Breast epithelium (tissue), 3 donors: ENCODE measurements around the gene PLOD1.

Source experiments
- POLR2AphosphoS5 ChIP-seq, 3 donors: sonication (generic); formaldehyde crosslinking; IDR thresholded peaks; one replicate each; pipeline ENCODE4 v1.6.1; 2017; ENCODE audit warnings: antibody characterized with exemption in 3 of 3
- TF ChIP-seq, protein P1 (sequence below), 3 donors: fragments of 450-650 bp; IDR thresholded peaks; one replicate each; pipeline ENCODE4 v1.5.1; 2016 to 2017; ENCODE audit warnings: antibody characterized with exemption in 3 of 3, mild to moderate bottlenecking in 3 of 3, moderate library complexity in 3 of 3

DNA sequence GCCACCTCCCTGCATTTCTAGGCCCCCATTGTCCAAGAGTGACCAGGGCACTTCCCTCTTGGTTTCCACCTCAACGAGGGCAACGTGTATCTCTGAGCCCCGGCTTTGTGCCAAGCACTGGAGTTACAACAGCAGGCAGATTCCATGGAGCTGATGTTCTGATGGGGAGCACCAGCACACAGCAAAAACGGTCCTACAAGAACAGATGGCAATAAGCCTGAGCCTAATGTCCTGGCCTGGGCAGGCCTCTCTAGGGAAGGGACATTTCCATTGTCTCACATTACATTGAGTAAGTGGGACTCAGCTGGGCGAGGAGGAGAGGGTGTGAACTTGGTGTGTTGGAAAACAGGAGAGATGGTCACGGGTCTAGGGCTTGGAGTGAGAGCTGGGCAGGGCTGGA, 48.6 kb upstream of the PLOD1 start:
- TF ChIP-seq POLR2AphosphoS5 (IDR thresholded peaks at IDR 0.05) = no peak
- TF ChIP-seq, protein P1, sequence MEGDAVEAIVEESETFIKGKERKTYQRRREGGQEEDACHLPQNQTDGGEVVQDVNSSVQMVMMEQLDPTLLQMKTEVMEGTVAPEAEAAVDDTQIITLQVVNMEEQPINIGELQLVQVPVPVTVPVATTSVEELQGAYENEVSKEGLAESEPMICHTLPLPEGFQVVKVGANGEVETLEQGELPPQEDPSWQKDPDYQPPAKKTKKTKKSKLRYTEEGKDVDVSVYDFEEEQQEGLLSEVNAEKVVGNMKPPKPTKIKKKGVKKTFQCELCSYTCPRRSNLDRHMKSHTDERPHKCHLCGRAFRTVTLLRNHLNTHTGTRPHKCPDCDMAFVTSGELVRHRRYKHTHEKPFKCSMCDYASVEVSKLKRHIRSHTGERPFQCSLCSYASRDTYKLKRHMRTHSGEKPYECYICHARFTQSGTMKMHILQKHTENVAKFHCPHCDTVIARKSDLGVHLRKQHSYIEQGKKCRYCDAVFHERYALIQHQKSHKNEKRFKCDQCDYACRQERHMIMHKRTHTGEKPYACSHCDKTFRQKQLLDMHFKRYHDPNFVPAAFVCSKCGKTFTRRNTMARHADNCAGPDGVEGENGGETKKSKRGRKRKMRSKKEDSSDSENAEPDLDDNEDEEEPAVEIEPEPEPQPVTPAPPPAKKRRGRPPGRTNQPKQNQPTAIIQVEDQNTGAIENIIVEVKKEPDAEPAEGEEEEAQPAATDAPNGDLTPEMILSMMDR (IDR thresholded peaks at IDR 0.05) = no peak
